DMS53 treated with DMSO at 0.1 percent for 48 hours (cell line): Measurements from ENCODE around the gene ASTN2.

Experiments used
- DNase-seq: peaks from one replicate; lab custom pipeline; 2025; ENCODE audit not compliant: unreplicated experiment; lab: John Stamatoyannopoulos, UW

Gene ASTN2

DNA sequence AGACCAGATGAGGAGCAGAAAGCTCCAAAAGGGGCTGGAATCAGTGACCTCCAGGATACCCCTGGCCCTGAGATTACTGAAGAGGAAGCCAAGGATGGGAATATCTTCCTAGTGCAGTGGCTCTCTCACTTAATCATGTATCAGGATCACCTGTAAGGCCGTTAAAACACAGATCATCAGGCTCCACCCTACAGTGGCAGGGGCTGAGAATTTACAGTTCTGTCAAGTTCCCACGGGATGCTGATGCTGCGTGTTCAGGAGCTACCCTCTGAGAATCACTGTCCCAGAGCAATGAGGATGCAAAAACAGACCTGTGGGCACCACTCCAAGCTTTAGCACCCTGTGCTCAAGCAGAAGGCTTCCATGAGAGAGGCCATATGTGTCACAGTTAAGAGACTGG, 291.9 kb downstream of the ASTN2 start:
- no peak for DNase-seq

DNA sequence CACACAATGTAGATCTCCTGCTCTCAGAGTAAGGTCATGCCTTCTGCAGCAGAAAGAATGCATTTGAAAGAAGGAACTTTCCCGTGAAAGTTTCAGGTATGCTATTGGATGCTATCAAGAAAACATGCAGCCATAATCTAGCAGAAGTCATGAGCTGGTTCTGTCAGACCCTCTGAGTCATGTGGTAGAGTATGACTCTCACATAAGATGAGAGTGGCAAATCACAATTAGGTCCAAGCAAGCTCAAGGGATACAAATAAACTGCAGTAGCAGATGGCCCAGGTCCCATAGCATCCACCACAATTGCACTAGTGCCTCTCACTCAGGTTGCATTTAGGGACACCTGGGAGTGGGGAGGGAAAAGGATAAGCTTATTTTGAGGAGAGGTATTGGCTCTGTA, 292.8 kb downstream of the ASTN2 start:
- no peak for DNase-seq

DNA sequence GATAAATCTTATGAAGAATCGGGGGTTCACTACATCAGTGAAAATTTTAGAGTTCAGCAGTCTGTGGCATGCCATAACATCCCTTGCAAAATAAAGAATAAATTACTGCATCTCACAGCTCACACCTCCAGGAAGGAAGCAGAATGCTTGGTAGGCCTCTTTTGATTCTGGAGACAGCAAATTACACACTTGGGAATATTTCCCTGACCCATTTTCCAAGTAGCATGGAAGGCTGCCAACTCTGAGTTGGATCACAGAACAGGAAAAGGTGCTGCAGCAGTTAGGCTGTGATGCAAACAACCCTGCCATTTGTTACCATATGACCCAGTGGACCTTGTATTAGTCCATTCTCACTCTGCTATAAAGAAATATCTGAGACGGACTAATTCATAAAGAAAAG, 293.5 kb downstream of the ASTN2 start:
- DNase-seq = no peak

DNA sequence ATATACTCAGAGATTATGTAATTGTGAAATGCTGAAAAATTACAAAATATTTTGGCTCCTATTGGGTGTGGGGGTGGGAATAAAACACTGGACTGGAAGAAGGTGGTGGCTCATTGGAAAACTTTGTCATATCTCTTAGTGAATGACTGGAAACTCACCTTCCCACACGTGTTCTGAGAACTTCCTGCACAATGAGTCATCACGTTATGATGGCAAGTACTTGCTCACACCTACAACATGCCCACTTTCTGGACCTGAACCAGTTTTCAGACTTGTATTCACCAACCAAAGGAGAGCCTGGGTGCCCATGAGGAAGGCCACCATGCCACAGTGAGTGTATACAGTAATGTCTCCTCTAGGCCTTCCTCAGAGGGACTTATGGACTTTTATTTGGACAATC, 294.8 kb downstream of the ASTN2 start:
- peak; percentile 10 for DNase-seq

DNA sequence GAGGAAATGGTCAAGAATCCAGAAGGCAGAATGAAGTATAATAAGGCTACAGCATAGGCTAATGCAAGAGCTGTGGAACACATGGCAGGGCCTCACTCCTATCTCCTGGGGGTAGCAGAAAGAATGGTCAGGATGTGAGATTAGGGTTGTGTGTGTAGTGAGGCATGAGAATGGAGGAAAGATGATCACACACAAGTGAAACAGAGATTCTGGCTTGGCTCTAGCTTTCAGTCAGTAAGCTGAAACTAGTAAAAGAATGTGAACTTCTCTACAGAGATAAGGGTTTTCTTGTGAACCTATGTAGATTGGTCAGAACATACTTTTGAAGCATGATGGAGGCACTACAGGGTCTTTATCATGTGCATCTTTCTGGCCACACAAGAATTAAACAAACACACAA, 298.8 kb downstream of the ASTN2 start:
- DNase-seq = no peak

DNA sequence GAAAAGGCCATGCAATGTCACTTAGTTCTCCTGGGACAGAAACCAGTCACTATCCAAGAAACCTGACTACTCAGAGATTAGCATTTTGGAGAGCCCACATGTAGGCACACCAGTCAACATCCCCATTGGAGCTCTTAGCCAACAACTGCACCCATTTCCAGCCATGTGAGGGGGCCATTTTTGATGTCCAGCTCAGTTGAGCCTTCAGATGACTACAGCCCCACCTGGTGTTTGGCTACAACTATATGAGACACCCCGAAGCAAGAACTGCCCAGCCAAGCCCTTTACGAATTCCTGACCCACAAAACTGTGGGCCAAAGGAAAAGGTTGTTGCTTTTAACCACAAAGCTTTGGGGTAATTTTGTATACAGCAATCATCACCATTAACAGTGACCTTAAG, 300.1 kb downstream of the ASTN2 start:
- DNase-seq = no peak

DNA sequence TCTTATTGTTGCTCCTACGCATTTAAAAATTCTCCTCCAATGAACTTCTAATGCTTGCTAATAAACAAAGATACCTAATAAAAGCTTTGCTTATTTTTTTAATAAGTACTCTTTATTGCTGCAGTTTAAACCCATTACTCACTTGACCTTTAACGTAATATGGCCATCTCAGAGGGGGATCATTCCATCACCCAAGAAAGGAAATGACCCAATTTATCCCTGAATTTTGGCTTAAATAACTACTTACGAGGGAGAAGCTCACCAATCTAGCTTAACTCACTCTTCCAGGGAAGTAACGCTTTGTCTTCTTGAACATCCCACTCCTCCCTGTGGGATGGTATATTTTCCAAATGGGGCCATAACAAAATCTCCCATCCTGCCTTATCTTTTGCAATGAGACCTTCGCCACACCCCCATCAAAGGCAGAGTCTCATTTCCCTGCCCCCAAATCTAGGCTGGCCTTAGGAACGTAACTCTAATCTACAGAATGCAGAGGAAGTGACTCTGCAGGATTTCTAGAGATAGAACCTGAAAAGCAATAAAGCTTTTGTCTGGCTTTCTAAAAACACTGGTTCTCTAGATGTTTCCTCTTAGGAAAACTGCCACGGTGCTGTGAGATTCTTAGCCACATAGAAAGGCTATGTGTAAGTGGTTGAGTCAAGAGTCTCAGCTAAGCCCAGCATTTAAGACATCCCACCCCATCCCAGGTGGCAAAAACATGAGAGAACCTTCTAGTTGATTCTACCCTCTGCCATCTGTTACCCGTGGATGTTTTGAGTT, 310.0 kb downstream of the ASTN2 start:
- DNase-seq = no peak

DNA sequence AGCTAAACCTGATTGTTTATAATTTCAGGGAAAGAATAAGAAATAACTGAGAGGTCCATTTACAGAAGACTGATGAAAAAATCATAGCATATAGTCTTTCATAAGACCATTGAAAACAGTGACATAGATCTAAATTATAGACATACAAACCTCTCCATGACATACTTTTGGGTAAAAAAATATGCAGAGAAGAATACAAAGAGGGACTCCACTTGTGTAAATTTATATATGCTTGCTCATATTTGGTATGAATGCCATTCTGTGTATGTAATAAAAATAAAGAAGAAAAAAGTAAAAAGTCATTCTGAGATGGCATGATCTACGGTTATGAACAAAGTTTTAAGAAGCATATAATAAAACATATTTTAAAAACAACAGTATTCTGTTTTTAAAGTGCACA, 310.7 kb downstream of the ASTN2 start:
- no peak for DNase-seq

DNA sequence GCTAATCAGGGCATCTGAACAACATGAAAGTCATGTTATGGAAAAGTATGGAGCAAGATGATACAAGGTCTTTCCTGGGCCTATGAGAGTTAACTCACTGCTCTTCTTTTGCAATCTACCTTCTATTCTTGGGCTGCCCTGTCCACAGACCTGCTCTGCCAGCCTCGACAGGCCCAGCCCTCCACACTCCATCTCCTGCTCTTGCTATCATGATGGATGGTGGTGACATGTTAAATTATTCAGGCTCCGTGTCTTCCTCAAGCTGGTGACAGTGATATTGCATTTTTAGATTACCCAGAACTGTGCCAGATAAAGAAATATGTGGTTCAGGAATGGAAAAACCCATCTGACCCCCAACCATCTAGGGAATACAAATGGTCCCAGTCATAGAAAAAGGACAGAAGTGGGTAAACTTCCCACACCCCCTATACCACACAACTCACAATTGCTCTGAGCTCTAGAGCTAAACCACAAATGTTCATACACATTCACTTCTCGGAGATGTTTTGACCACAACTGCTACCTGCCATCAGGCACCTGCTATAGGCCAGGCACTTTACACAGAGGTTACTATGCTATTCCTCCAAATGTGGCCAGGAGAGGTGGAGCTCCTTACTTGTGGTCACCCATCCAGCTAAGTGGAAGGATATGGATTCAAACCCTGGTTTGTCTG, 311.3 kb downstream of the ASTN2 start:
- no peak for DNase-seq

DNA sequence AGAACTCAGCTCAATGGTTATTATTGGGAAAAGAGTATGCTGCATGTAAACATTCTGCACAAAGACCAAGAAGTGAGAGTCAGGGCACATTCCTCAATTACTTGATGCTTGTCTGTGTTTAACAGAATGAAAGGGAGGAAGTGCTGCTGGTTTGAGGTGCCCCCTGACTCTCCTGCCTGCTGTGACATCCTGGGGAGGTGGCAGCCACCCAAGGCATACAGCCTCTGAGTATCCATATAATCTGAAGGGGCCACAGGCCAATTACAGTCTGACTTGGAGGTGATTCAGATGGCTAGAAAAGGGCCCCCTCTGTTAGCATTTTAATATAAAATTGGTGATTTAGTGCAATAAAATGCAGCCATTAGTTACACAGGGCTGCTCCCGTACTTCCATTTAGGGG, 313.8 kb downstream of the ASTN2 start:
- no peak for DNase-seq

DNA sequence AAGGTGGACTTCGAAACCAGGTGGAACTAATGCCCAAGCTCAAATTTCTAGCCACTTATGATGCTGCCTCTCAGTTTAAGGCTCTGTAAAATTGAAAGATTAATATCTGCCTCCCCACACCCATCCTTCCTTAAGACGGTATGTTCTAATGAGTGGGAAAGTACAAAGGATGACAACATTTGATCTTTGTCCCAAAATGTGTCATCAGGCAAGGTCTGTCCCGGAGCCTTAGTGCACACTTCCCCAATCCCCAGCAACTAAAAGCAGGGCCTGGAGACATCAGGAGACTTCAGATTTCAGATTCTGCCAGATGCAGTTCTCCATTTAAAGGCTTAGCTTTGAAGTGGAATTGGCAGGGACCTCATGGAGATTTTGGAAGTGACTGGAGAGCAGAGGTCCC, 316.5 kb downstream of the ASTN2 start:
- DNase-seq = no peak

DNA sequence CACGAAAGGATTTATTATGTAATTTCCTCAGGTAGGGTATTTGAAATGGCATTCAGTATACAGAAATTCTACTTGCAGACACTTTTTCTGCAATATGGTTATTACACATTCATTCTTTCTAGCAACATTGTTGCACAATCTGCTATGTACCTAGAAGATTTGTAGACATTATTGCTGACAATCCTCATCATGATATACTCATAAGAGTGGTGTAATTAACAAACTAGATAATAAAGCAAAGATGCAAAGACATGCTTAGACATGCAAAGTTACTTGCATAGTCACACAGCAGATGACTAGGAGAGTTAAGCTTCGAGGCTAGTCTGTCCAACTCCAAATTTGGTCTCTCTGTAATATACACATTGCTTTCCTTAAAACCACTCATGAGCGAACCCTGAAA, 317.1 kb downstream of the ASTN2 start:
- no peak for DNase-seq

DNA sequence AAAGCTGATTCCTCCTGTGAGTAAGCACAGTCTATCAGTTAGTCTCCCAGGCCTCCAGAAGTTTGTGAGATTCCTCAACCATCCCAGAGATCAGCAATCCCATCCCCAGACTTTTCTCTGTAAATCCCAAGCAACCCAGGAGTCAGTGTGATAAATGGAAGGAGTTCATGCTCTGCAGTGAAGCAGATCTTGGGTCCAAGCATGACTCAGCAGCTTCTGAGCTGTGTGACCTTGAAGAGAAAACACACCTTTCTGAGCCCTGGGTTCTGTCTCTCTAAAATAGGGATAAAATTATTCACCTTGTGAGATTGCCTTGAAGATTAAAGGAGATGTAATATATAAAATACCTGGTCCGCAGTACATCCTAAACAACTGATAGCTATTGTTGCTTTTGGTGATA, 318.7 kb downstream of the ASTN2 start:
- no peak for DNase-seq

DNA sequence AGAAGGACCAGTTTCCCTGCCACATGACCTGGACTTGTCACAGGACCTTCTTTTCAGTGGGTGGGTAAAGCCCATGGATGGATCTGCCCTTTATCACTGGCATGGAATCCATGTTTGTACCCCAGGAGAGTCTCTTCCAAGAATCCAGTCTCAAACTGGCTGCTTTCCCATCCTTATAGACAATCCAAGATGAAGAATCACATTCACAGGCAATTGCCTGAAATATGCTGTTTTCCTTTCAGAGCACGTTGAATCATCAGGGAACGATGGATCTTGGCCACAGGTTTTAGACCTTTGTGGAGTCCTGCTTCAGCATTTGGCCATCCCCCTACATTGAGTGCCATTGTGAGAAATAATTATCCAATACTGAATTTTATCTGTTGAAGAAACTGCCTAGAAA, 319.8 kb downstream of the ASTN2 start:
- no peak for DNase-seq

DNA sequence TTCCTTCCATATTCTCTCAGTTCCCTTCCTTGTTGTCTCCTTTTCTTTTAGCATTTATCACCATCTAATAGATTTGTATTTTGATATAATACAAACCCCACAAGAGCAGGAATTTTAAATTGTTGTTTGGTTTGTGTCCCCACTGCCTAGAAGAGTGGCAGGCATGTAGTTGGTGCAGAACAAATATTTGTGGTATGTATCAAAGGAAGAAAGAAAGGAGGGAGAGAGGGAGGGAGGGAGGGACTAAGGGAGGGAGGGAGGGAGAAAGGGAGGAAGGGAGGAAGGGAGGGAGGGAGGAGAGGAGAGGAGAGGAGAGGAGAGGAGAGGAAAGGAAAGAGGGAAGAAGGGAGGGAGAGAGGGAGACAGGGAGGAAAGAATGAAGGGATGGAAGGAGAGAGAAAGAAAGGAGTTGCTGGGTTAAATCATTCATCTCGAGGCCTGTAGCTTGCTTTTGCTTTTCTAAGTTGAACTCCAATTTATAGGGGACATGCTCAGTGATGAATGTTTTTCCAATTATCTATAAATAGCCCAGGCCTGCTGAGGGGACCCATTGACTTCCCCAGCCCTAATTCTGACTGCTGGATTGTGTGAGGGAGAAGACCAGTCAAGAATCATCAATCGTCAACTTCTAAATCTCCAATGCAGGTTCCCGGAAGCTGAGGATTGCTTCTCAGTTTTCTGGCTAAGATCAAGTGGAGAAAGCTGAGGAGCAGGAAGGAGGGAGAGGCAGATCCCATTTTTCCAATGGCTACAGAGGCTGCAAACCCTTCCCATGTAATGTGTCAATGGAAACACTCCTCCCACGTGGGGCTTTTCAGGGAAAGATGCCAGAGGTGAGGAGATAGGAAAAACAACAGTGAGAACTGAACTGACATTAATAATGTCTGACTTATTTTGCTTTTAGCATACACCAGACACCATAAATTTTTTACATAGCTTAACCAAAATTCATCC, 320.7 kb downstream of the ASTN2 start:
- DNase-seq = no peak

DNA sequence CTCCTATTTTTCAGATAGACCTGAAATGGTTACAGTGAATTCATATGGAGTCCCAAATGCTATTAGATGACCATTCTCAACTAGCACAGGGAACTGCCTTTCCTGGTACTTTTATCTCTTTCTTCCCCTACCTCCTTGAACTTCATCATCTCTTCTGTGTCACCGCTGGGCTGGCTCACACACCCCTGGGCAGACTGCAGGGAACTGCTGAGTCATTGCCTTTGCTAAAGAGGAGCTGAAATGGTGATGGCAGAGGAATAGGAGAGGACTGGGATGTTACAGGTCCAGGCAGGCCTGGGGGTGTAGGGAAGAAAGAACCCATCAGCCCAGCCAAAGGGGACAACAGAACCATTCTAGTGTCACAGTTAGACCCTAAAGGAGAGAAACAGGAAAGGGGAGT, 322.3 kb downstream of the ASTN2 start:
- no peak for DNase-seq

DNA sequence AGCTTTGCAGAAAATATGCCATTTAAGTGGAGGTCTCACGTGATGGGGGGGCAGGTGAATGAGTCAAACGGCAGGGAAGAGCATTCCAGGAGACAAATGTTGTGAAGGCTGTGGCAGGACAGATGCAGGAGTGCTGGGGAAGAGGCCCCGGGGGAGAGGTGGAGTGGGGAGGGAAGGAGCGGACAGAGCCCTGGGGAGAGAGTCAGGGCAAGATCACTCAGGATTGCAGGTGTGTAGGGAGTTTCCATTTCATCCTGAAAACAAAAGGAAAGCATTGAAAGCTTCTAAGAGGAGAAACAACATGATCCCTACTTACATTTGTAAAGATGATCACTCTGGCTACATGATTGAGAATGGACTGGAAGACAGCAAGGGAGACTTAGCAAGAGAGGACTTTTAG, 323.3 kb downstream of the ASTN2 start:
- no peak for DNase-seq

DNA sequence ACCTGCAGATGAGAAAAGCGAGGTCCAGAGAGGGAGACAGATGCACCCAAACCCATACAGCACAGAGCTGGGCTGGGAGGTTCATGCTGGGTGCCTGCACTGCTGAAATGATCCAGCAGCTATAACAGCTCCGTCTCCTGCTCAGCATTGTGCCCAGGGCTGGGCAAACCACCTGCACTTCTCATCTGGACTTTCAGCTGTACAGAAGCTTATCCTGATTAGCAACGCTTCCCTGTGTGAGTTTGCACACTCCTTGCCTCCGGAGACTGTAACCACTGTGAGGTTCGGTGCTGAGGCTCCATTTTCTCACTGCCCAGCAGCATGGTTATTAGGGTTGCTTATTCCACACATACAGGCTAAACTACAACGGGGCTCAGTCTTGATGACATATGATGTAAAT, 326.1 kb downstream of the ASTN2 start:
- no peak for DNase-seq

DNA sequence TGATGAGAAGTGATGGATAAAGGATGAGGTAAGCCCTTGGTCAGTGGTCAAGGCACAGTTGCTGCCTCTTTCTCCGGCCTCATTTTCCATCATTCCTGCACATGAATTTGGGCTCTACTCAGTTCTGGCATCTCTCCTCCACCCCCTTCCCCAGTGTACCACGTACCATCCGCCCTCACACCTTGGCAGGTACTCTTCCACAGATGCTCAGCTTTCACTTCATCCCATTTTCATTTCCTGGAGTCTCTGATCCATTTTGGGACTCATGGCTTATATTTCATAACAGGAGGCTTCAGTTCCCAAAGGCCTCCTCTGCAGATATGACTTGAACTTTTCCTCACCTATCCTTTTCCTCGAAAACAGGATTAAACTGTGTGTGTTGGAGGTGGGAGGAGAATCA, 326.7 kb downstream of the ASTN2 start:
- no peak for DNase-seq

DNA sequence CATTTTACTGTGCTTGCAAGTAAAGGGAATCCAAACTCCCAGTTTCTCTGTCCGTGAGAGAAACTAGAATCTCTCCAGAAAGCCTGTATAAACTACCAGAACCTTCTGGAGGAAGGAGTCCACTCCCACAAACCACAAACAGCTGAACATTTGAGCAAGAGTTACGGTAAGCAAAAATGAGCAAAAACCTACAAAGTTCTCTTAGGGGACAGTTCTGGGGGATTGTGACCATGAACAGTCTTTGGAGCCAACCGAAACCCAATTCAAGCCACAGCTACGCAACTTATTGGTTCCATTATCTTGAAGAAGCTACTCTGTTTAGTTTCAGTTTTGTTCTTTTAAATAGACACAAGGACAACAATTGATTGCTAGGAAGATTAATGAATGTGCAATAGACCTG, 330.6 kb downstream of the ASTN2 start:
- no peak for DNase-seq

DNA sequence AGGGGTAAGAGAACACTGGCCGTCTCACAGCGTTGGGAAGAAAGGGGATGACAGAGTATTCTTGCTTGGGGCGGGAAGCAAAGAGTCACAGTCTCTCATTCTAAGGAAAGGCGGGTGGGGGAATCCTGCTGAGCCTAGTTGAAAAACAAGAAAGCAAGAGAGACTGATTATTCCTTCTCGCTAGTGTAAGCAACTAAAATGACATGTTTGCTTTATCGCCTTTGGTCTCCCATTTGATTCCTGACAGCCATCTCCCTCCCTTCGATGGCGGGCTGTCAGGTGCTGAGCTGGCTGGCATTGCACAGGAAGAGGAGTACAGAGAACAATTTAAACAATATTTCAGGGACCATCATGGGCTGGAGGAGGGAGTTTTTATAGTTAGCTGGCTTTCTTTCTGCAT, 331.3 kb downstream of the ASTN2 start:
- no peak for DNase-seq
